PC-3 (cell line): Measurements from ENCODE around the gene SGPL1. TPM values are rescaled to one million over a fixed set of nuclear protein-coding genes. Genes with fewer than 3 reads are reported as not detected.

Experiments
- ATAC-seq: fragments of 200-7000 bp; cut with Tn5 transposase; 2 replicates; pipeline ENCODE4 v1.9.1; 2020; ENCODE audit warnings: mild to moderate bottlenecking, moderate library complexity
- BruUV-seq: library from RNA; stranded (reverse); fragments of 400-500 nt; replicated peaks from 2 replicates; lab custom pipeline; 2021; lab: Mats Ljungman, UMichigan
- CTCF ChIA-PET: fragments of 300-600 bp; sonication (Branson Sonifier 250); formaldehyde crosslinking; loops from one replicate; lab custom pipeline; 2022; ENCODE audit warnings: antibody characterized with exemption; lab: Charles Lee
- POLR2A ChIA-PET: fragments of 300-600 bp; sonication (Branson Sonifier 250); formaldehyde crosslinking; loops from one replicate; lab custom pipeline; 2022; ENCODE audit warnings: antibody characterized with exemption; ENCODE audit not compliant: unreplicated experiment; lab: Charles Lee
- DNase-seq: peaks from one replicate; pipeline ENCODE4 v3.0.0-alpha.2; 2015
- H2AFZ ChIP-seq: fragments of 300-600 bp; sonication (generic); 2 replicates; pipeline ENCODE4 v1.6.0; 2016; ENCODE audit warnings: antibody characterized with exemption, low read length
- H3F3A ChIP-seq: fragments of 300-600 bp; sonication (generic); one replicate; pipeline ENCODE4 v1.6.0; 2017; ENCODE audit warnings: antibody characterized with exemption, low read length, control low read depth, mild to moderate bottlenecking; ENCODE audit not compliant: unreplicated experiment
- H3K27ac ChIP-seq: fragments of 300-600 bp; sonication (generic); 2 replicates; pipeline ENCODE4 v1.5.1; 2016; ENCODE audit warnings: mild to moderate bottlenecking, low read length
- H3K27me3 ChIP-seq: fragments of 300-600 bp; sonication (generic); 2 replicates; pipeline ENCODE4 v1.6.1; 2016; ENCODE audit warnings: low read length, mixed read lengths
- H3K36me3 ChIP-seq: fragments of 300-600 bp; sonication (generic); 2 replicates; pipeline ENCODE4 v1.6.1; 2016; ENCODE audit warnings: low read depth, mixed run types, low read length, mixed read lengths
- H3K4me1 ChIP-seq: fragments of 300-600 bp; sonication (generic); 2 replicates; pipeline ENCODE4 v1.5.1; 2016; ENCODE audit warnings: low read length; ENCODE audit not compliant: insufficient read depth
- H3K4me2 ChIP-seq: fragments of 300-600 bp; sonication (generic); 2 replicates; pipeline ENCODE4 v1.6.0; 2016; ENCODE audit warnings: low read length
- H3K4me3 ChIP-seq: fragments of 300-600 bp; sonication (generic); 2 replicates; pipeline ENCODE4 v1.5.1; 2016; ENCODE audit warnings: mild to moderate bottlenecking, low read length, mixed read lengths
- H3K79me2 ChIP-seq: fragments of 300-600 bp; sonication (generic); 2 replicates; pipeline ENCODE4 v1.6.1; 2017; ENCODE audit warnings: low read length, mixed read lengths
- H3K9ac ChIP-seq: fragments of 300-600 bp; sonication (generic); 2 replicates; pipeline ENCODE4 v1.6.0; 2016; ENCODE audit warnings: mild to moderate bottlenecking, low read length
- H3K9me2 ChIP-seq: fragments of 300-600 bp; sonication (generic); replicated peaks from 2 replicates; pipeline ENCODE4 v1.6.1; 2016; ENCODE audit warnings: mixed run types, low read length, mixed read lengths
- H3K9me3 ChIP-seq: fragments of 300-600 bp; sonication (generic); 2 replicates; pipeline ENCODE4 v1.6.1; 2016; ENCODE audit warnings: low read length, mixed read lengths
- H4K20me1 ChIP-seq: fragments of 300-600 bp; sonication (generic); 2 replicates; pipeline ENCODE4 v1.6.1; 2016; ENCODE audit warnings: low read length, mixed read lengths
- EZH2 ChIP-seq: fragments of 300-600 bp; sonication (generic); IDR thresholded peaks from one replicate; pipeline ENCODE4 v1.6.1; 2017; ENCODE audit warnings: antibody characterized with exemption, mild to moderate bottlenecking, low read length; ENCODE audit not compliant: unreplicated experiment
- EZH2phosphoT487 ChIP-seq: fragments of 300-600 bp; sonication (generic); IDR thresholded peaks from 2 replicates; pipeline ENCODE4 v1.6.1; 2018; ENCODE audit warnings: mild to moderate bottlenecking, antibody characterized with exemption, low read length, borderline replicate concordance
- intact Hi-C: fragments of 100-400 bp; cut with micrococcal nuclease; formaldehyde crosslinking; loops from 2 replicates; pipeline ENCODE4 v1.9.0; 2023
- total RNA-seq: library from RNA; depleted of rRNA; stranded (reverse); fragments of >200 nt; gene quantifications from 2 replicates; pipeline ENCODE4 v1.2.3, GENCODE V29; 2014
- TF ChIP-seq, protein P1 (sequence below): fragments of 300-600 bp; sonication (generic); conservative IDR thresholded peaks from 2 replicates; pipeline ENCODE4 v1.5.1; 2017; ENCODE audit warnings: antibody characterized with exemption, low read depth, mild to moderate bottlenecking, low read length

The SGPL1 gene
- total RNA-seq, 1 experiment from 2014 or later: 77.6 TPM

DNA sequence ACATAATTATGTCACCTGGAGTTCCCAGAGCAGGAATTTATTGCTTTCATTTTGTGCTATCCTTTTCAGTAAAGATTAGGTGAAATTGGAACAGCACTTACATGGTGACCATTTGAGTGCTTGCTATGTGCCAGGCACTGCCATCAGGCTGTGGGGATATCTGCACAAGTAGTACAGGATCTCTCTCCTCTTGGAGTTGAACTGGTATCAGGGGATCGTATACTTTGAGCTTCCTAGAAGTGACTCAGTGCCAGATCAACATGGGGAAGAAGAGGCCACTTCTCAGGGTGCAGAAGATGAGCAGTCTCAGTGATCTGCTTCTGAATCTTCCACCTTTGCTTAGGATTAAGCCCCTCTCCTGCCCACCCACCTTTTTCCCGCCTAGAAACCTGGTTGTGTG is 29.5 kb downstream of the SGPL1 start:
- POLR2A ChIA-PET: no interaction called here

DNA sequence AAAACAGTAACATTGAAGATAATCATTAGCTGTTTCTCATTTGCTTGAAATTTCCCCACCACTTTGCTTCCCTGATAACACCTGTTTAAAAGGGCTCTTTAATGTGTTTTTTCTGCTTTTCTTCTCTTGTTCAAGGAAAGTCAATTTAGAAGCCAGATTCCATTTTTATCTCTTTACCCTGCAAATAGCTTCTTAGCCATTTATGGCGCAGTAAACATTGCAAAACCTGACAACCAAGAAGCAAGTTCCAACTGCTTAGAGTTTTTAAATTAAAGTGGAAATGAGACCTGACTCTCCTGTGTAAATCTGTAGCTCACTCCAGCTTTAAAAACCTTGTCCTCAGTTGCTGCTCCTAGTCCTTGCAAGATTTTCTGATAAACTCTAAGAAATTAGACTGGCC is 30.1 kb downstream of the SGPL1 start:
- Histone ChIP-seq H3K4me2 (no peak overlapping the region), H3K79me2 (peaks cover 36% of the 10 kb centered on the region), H3K9ac (no peak overlapping the region), H3K4me3 (no peak overlapping the region), H4K20me1 (peaks cover 5% of the 10 kb centered on the region; the same call in 1 of the 2 replicates), H3K27ac (no peak overlapping the region), H3K36me3 (peaks cover 23% of the 10 kb centered on the region; the same call in 1 of the 2 replicates), H2AFZ (no peak overlapping the region), H3K27me3 (no peaks in the 10 kb centered on the region), H3K9me2 (no peaks in the 10 kb centered on the region), H3K4me1 (peaks cover 40% of the 10 kb centered on the region), H3K9me3 (no peaks in the 10 kb centered on the region), H3F3A (peaks cover 2% of the 10 kb centered on the region)
- DNase-seq: no peak
- BruUV-seq: no TSS peak
- POLR2A ChIA-PET: no interaction called here
- no peak for ATAC-seq
- CTCF ChIA-PET: no interaction called here
- TF ChIP-seq EZH2phosphoT487 (no peak), EZH2 (no peak)
- TF ChIP-seq, protein P1, sequence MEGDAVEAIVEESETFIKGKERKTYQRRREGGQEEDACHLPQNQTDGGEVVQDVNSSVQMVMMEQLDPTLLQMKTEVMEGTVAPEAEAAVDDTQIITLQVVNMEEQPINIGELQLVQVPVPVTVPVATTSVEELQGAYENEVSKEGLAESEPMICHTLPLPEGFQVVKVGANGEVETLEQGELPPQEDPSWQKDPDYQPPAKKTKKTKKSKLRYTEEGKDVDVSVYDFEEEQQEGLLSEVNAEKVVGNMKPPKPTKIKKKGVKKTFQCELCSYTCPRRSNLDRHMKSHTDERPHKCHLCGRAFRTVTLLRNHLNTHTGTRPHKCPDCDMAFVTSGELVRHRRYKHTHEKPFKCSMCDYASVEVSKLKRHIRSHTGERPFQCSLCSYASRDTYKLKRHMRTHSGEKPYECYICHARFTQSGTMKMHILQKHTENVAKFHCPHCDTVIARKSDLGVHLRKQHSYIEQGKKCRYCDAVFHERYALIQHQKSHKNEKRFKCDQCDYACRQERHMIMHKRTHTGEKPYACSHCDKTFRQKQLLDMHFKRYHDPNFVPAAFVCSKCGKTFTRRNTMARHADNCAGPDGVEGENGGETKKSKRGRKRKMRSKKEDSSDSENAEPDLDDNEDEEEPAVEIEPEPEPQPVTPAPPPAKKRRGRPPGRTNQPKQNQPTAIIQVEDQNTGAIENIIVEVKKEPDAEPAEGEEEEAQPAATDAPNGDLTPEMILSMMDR: no peak
- intact Hi-C loops: no loop called here

More for the DNA sequence above, 29.5 kb downstream of the SGPL1 start:
- Histone ChIP-seq H3K79me2 (peaks cover 41% of the 10 kb centered on the region), H3K9me2 (no peaks in the 10 kb centered on the region), H4K20me1 (peaks cover 5% of the 10 kb centered on the region; the same call in 1 of the 2 replicates), H3K4me2 (0 out of 2 replicates have a peak overlapping the region, but pooled peaks have one; percentile 14), H3K9ac (no peak overlapping the region), H3K27me3 (no peaks in the 10 kb centered on the region), H3K27ac (0 out of 2 replicates have a peak overlapping the region, but pooled peaks have one; percentile 6), H3K4me3 (no peak overlapping the region), H3K4me1 (peaks cover 40% of the 10 kb centered on the region), H3K36me3 (peaks cover 23% of the 10 kb centered on the region; the same call in 1 of the 2 replicates), H3K9me3 (no peaks in the 10 kb centered on the region), H2AFZ (no peak overlapping the region), H3F3A (peaks cover 2% of the 10 kb centered on the region)
- CTCF ChIA-PET: no interaction called here
- no peak for DNase-seq
- ATAC-seq: peak; percentile 58
- BruUV-seq: no TSS peak
- TF ChIP-seq EZH2phosphoT487 (no peak), EZH2 (no peak)
- TF ChIP-seq, protein P1: no peak
- intact Hi-C loops: no loop called here

- no peaks in the 10 kb centered on the region for H3K27me3 ChIP-seq
- intact Hi-C loops: no loop called here
- TF ChIP-seq, protein P1: no peak
- TF ChIP-seq EZH2phosphoT487 (no peak), EZH2 (no peak)
- no peak overlapping the region for H2AFZ ChIP-seq
- peaks cover 5% of the 10 kb centered on the region; the same call in 1 of the 2 replicates for H4K20me1 ChIP-seq
- ChIA-PET POLR2A (no interaction called here), CTCF (no interaction called here)
- H3K79me2 ChIP-seq: peaks cover 26% of the 10 kb centered on the region
- no TSS peak for BruUV-seq
- no peaks in the 10 kb centered on the region for H3K9me3 ChIP-seq
- no peak overlapping the region for H3K27ac ChIP-seq
- H3K36me3 ChIP-seq: peaks cover 29% of the 10 kb centered on the region; the same call in 1 of the 2 replicates
- H3K4me2 ChIP-seq: no peak overlapping the region
- no peak overlapping the region for H3K9ac ChIP-seq
- H3K9me2 ChIP-seq: no peaks in the 10 kb centered on the region
- ATAC-seq: no peak
- H3K4me3 ChIP-seq: no peak overlapping the region
- peaks cover 44% of the 10 kb centered on the region for H3K4me1 ChIP-seq
- DNase-seq: no peak
- H3F3A ChIP-seq: peaks cover 2% of the 10 kb centered on the region
These were observed 31.0 kb downstream of the SGPL1 start for GRCh38 chr10:70846795-70847194.
